Omental fat pad (tissue), 4 donors: Measurements from ENCODE around the gene RB1. TPM values are rescaled to one million over a fixed set of nuclear protein-coding genes. Genes with fewer than 3 reads are reported as not detected.
A peak's percentile ranks its signal among the peaks of the same experiment; 100 is the strongest.

Source experiments
- ATAC-seq: fragments of 150-250 bp; one replicate; pipeline ENCODE4 v1.9.1; 2016; ENCODE audit warnings: mild to moderate bottlenecking, moderate library complexity; ENCODE audit not compliant: low FRiP score
- DNase-seq: peaks from one replicate; pipeline ENCODE4 v3.0.0-alpha.2; 2019; ENCODE audit warnings: low spot score
- total RNA-seq, 4 donors: library from RNA; depleted of rRNA; stranded (reverse); fragments of >200 nt; gene quantifications; one replicate each; pipeline ENCODE4 v1.1.0, GENCODE V29; 2016
- TF ChIP-seq, protein P1 (sequence below), 3 donors: fragments of 450-650 bp; IDR thresholded peaks; one replicate each; pipeline ENCODE4 v1.5.1; 2016 to 2017; ENCODE audit warnings: antibody characterized with exemption in 3 of 3, mild to moderate bottlenecking in 3 of 3, moderate library complexity in 2 of 3

The RB1 gene
- total RNA-seq, 4 donors from 2014 or later, result 26.5 to 42.6 (median 37.5) TPM

GRCh38 chr13:48497669-48498068, 194.1 kb downstream of the RB1 start:
- TF ChIP-seq, protein P1, sequence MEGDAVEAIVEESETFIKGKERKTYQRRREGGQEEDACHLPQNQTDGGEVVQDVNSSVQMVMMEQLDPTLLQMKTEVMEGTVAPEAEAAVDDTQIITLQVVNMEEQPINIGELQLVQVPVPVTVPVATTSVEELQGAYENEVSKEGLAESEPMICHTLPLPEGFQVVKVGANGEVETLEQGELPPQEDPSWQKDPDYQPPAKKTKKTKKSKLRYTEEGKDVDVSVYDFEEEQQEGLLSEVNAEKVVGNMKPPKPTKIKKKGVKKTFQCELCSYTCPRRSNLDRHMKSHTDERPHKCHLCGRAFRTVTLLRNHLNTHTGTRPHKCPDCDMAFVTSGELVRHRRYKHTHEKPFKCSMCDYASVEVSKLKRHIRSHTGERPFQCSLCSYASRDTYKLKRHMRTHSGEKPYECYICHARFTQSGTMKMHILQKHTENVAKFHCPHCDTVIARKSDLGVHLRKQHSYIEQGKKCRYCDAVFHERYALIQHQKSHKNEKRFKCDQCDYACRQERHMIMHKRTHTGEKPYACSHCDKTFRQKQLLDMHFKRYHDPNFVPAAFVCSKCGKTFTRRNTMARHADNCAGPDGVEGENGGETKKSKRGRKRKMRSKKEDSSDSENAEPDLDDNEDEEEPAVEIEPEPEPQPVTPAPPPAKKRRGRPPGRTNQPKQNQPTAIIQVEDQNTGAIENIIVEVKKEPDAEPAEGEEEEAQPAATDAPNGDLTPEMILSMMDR (IDR thresholded peaks at IDR 0.05), result no peak
- DNase-seq (no peak), ATAC-seq (no peak)

DNA sequence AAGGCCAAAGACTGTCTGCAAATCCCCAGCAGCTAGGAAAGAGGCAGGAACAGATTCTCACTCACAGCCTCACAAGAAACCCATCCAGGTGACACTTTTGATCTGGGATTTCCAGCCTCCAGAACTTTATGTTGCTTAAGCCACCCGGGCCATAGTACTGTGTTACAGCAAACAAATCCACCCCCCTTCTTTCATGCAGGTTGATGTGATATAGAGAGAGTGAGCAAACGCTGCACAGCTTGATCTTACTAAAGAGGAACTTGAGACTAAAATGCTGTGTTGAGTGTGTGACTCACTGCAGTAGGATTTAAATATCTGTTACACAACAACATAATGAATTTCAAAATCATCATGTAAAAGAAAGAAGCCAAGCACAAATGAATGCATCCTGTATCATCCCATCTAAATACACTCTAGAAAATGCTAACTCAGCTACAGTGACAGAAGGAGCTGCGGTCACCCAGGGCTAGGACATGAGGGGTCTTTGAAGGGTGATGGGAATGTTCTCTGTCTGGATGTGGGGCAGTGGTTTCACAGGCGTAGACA, 197.2 kb downstream of the RB1 start:
- TF ChIP-seq, protein P1 (IDR thresholded peaks at IDR 0.05), result no peak
- ATAC-seq, result peak; percentile 79
- DNase-seq, result no peak

DNA sequence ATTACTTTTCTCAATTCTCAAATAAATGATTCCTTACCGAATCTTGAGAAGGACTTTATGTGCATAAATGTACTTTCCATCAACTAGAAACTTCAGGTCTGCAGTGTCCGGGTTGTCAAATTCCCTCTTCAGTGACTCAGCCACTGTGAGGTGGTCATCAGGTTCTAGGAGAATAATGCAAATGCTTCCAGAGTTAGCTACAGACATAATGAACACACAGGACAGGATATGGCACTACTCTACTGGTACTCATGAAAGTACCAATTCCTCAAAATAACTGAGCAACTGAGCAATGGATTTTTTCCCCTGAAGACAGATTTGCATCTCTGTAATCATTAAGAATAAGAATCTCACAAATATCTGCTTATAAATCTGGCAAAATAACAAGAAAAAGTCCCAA, 198.2 kb downstream of the RB1 start:
- TF ChIP-seq, protein P1 (IDR thresholded peaks at IDR 0.05), result no peak
- ATAC-seq, result no peak
- no peak for DNase-seq

DNA sequence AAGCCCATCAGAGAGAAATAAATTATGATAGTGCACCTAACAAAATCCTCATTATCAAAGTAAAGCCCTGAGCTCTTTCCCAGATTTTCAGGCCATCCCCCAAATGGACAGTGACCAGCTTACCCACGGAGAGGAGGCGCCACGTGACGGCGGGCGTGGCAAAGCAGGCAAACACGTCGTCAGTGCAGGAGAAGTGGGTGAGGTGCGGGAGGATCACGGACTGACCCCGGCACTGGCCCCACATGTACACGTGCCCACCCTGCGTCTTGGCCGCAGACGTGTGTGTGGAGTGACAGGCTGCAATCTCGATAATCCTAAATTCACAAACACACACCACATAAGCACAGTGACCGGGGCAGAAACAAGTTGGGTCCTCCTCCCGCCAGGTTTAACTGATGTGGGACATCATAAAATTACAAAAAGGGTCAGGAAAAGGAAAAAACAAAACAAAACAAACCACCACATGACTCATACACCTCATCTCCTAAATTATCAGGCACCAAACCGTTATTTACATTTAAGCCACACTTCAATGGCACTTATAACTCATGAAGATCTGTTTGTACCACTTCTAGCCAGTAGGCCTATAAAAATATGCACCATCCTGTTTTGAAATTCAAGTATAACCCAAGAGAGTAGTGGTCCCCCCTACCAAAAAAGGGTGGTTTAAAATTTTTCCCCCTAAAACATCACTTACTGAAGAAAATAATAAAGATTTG, 199.2 kb downstream of the RB1 start:
- no peak for DNase-seq
- no peak for ATAC-seq
- TF ChIP-seq, protein P1 (IDR thresholded peaks at IDR 0.05), result no peak

- ATAC-seq (no peak), DNase-seq (no peak)
- TF ChIP-seq, protein P1 (IDR thresholded peaks at IDR 0.05), result no peak
Measured at GRCh38 chr13:48504606-48505005, 201.1 kb downstream of the RB1 start.

DNA sequence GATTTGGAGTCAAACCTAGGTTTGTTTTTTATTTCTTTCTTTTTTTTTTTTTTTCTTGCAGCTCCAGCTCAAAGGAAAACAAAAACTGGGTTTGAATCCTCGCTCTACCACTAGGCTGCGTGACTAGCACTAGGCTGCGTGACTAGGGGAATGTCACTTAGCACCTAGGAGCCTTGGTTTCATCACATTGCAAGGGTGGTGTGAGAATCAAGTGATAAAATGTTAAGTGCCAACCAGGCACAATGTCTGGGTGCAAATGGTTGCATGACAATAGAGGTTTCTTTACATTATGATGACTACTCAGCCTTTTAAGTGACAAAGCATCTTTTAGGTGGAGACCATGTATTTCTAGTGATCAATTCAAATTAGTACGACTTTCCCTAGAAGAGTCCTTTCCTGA, 201.5 kb downstream of the RB1 start:
- DNase-seq (no peak), ATAC-seq (no peak)
- TF ChIP-seq, protein P1 (IDR thresholded peaks at IDR 0.05), result no peak

- ATAC-seq (no peak), DNase-seq (no peak)
- TF ChIP-seq, protein P1 (IDR thresholded peaks at IDR 0.05), result no peak
Measured at GRCh38 chr13:48505597-48506091, 202.1 kb downstream of the RB1 start.
